NCI-H345 (cell line): ENCODE results near the gene UBE2Q2.
A peak's percentile ranks its signal among the peaks of the same experiment; 100 is the strongest.
"Not testable (repeated sequence)": the region's sequence is repeated elsewhere in the genome, so short reads cannot be mapped to it uniquely, and the experiment has no call there.

Source experiments
- DNase-seq: peaks from one replicate; lab custom pipeline; 2025; lab: John Stamatoyannopoulos, UW

The UBE2Q2 gene

DNA sequence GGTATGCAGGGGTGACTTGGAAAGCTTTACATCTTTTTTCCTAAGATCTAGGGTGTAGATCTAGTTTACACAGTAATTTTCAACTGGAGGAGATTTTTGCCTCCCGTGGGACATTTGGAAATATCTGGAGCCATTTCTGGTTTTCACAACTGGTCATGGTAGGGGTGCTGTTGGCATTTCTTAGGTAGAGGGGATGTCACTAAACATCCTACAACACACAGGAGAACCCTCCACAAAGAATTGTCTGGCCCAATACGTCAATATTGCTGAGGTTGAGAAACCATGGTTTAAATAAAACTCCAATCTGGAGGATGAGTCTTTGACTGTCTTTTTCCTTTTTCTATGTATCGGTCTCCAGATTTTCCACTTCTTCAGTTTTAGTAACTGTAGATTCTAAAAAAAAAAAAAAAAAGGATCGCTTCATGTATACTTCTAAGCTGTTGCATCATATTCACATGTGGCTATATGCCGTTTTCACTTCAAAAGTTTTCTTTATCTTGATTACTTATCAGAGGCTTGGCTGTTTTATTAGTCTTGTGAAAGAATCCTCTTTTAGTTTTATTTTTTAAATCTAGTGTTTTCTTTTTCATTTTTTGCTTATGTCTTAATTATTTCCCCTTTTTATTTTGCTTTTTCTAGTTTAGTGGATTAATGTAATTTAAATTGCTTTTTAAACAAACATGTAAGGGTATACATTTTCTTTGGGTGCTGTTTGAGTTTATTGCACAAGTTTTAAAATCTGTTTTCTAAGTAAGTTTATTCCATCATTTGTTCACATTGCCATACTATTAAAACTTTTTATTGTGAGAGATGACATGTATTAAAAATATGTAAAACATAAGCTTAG is 21.2 kb downstream of the UBE2Q2 start:
- no peak for DNase-seq

DNA sequence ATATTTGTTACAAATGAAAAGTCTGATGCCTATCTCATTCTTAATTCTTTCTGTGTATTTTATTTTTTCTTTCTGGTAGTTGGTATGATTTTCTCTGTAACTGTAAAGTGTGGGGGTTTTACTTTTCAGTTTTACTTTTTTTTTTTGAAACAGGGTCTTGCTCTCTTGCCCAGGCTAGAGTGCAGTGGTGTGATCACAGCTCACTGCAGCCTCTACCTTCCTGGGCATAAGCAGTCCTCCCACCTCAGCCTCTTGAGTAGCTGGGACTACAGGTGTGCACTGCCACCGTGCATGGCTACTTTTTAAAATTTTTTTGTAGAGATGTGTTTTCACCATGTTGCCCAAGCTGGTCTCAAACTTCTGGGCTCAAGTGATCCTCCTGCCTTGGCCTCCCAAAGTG is 22.8 kb downstream of the UBE2Q2 start:
- DNase-seq = not testable (repeated sequence)

DNA sequence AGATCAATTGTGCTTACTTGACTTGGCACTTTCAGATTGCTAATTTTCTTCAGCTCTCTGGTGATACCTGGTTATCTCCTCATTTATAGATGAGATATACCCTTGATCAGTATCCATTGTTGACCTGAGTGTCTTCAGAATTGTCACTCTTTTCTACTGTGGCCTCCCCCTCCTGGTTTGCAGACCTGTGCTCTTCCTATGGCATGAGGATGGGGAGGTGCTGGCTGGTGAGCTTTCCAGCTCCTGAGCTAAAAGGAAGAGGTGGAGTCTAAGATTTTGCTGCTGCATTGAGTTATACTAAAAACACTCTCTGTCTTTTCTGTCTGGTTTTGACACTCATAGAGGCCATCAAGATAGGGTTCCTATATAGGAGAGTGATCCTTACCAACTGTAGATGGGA is 23.7 kb downstream of the UBE2Q2 start:
- DNase-seq = no peak

DNA sequence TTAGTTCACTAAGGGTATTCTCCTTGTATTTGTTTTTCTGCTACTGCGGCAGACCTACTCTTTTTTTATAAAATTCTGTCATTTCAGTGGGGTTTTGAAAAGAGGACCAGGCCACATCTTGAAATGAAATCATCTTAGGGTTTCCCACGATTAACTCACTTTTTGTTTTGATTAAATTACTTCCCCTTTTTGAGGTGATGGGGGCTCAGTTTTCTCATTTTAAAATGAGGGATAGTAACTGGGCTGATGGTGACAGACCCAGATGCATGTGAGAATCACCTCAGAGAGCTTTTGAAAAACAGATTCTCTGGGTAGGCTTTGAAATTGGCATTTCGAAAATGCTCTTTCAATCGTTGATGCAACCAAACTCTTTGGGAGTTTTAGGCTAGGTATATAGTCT is 24.2 kb downstream of the UBE2Q2 start:
- DNase-seq = no peak

DNA sequence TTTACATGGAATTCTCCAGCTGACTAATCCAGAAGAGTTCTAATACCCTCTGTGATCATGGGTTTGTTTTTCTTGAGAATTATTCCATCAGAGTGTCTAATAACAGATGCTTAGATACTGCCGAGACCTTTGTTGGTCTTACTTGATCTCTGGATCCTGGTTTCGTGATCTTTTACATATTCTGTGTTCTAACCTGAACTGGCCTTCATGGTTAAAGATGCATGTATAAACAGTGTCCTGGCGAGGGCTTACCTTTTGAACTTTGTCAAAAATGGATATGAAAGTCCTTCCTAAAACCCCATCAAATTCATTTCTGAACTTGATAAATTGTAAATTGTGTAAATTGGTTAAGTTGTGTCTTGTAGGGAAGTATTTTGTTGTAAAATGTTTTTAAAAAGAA is 24.8 kb downstream of the UBE2Q2 start:
- no peak for DNase-seq

DNA sequence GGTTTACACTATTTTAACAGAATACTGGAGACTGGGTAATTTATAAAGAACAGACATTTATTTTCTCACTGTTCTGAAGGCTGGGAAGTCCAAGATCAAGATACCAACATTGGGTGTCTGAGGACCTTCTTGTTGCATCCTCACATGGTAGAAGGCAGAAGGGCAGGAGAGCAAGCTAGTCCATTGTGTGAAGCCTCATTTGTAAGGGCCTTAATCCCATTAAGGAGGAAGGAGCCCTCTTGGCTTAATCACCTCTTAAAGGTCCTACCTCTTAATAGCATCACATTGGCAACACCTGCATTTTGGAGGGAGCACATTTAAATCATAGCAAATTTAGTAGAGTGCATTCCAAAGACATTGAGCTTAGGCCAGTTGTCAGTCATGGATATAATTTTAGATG is 26.2 kb downstream of the UBE2Q2 start:
- DNase-seq = no peak

DNA sequence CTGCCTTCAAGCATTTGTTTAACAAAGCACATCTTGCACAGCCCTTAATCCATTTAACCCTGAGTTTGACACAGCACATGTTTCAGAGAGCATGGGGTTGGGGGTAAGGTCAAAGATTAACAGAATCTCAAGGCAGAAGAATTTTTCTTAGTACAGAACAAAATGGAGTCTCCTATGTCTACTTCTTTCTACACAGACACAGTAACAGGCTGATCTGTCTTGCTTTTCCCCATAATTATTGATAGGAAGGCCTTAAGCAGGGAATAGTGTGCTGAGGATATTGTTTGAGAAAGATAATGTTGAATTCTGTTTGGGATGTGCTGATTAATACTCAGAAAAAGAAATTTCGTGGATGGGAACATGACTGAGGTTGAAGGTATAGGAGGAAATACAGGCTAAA is 28.3 kb downstream of the UBE2Q2 start:
- not testable (repeated sequence) for DNase-seq

DNA sequence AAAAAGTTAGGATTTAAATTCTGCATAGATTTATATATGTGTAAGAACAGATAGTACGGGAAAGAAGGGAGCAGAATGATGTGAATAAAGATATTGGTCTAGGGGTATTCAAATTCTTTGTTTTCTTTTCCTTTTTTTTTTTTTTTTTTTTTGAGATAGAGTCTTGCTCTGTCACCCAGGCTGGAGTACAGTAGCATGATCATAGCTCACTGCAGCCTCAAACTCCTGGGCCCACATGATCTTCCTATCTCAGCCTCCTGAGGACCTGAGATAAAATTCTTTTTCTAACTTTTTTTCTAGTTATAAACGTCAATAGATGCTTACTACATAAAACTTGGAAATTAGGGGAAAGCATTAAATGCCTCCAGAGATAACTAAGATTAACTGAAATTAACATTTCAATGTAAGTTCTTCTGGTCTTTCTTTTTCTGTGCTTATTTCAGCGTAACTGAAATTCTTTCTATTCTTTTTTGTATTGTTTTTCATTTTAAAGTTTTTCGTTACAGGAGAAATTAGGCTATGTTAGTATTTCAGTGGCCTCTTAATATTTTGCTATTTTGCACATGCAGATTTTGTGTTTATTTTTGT is 29.2 kb downstream of the UBE2Q2 start:
- no peak for DNase-seq

DNA sequence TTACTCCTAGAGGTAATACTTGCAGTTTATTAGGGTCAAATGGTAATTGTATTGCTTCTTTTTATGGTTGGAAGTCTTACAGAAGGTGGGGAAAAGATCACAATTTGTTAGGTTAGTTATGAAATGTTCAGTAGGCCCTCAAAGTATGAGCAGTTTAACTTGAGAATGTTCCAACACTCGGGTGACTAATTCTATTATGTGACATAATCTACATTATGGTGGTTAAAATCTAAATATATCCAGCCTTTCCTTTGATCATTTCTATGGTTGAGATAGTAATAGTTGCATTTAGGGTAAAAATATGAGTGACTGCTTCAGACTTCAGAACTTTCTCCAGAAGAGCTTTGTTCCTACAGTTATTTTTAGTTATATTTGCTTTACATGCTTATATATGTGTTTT is 40.8 kb downstream of the UBE2Q2 start:
- no peak for DNase-seq

DNA sequence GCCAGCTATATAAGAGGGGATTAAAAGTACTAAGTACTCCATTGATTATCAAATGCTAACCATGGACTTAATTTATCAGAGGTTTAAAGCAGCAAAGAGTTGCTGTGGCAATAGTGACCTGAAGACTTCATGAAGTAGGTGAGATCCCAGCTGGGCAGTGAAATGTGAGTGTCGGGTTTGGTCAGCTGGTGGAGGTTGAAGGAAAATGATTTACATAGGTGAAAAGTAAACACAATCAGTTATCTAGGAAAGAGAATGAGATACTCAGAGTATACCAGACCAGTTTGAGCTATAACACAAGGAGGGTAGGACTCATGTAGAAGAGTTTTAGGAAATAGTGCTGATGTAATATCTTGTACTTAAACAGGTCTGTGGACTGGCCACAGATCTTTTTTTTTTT is 43.9 kb downstream of the UBE2Q2 start:
- no peak for DNase-seq

DNA sequence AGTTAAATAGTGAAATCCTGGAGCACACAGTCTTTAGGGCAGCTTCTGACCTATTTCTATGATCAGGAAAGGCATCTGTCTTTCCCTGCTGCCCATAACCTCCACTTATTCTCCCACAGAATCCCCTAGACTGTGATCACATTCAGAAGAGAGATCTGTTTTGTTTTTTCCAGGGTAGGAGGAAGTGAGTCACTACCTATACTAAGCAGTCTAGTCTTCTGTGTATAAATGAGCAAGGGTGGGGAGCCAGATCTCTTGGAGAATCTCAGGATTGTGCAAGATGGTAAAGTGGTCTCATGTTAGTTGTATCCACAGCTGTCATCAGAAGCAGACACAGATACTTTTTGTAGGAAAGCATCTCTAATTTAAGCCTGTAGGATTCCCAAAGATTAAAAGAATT is 48.6 kb downstream of the UBE2Q2 start:
- no peak for DNase-seq

DNA sequence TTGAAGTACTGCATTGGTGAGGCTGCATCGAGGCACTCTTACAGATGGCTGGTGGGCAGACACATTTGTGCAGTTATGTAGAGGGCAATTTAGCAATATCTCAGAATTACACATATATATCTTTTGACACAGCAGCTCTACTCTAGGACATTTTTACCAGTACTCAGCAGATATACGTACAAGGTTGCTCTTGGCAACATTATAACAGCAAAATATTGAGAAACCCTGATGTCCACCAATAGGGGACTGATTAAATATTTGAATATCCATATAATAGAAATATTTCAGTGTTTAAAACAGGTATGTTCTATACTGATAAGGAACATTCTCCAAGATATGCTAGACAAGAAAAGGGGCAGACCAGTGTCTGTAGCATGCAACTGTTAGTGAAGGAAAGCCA is 52.5 kb downstream of the UBE2Q2 start:
- DNase-seq = no peak

DNA sequence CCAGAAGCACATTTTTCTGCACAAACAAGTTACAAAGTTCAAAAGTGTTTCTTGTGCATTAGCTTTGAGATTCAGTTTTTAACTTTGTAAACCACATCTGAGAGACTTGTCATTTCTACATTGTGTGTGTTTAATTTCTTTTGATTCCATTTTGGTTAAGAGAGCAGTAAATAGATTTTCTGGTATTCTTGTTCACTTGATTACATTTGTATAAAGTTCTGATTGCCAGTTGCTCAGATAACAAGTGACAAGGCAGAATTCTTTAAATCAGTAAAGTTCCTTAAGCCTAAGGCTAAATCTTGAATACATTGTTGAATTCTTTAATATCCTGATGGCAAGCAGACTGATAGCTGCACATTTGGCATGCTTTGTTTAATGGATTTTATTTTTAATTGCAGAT is 57.3 kb downstream of the UBE2Q2 start:
- DNase-seq = no peak

DNA sequence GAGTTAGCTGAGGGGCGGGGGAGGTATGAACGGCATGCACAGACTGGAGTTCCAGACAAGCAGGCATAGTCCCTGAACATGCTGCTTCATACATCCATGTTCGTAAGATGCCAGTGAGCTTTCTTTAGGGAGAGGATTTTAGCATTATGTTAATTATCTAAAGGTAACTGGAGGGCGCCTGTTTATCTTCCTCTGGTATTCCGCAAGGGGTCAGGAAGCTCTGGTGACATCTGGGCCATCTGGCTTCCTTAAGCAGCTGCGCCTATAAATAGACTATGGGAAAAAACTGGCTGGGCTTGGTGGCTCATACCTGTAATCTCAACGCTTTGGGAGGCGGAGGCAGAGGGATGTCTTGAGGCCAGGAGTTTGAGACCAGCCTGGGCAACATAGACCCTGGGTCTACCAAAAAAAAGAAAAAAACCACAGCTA is 58.9 kb downstream of the UBE2Q2 start:
- no peak for DNase-seq

DNA sequence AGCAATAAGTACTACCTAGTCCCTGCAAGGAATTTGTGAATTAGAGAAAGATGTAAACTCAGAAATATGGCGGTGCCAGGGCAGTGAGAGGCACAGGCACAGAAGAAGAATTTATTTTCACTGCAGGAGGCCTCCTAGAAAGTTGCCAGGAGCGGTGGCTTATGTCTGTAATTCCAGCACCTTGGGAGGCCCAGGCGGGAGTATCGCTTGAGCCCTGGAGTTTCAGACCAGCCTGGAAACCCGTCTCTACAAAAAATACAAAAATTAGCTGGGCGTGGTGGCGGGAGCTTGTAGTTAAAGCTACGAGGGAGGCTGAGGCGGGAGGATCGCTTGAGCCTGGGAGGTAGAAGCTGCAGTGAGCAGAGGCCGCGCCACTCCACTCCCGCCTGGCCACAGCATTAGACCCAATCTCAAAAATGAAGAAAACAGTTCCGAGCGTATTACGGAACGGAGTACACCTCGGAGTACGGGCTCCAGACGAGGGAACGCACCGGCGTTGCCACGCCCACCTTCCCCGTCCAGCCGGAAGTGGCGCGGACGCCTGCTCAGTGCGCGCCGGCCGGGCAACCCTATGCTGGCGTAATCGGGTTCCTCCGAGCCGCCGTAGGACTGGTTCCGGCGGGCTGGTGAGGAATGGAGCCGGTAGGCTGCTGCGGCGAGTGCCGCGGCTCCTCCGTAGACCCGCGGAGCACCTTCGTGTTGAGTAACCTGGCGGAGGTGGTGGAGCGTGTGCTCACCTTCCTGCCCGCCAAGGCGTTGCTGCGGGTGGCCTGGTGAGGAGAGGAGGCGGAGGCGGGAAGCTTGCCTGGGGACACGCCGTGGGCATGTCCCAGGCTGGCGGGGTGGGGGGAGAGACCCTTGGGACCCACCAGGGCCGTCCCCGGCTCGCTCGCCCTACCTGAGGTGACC is 60.3 kb downstream of the UBE2Q2 start, which contains the start of gene FBXO22:
FBXO22 (plus strand) TSS at position 548 of the 909 bp plus-strand sequence; CDS start at position 634, 86 bp downstream.
- DNase-seq = peak; percentile 89

DNA sequence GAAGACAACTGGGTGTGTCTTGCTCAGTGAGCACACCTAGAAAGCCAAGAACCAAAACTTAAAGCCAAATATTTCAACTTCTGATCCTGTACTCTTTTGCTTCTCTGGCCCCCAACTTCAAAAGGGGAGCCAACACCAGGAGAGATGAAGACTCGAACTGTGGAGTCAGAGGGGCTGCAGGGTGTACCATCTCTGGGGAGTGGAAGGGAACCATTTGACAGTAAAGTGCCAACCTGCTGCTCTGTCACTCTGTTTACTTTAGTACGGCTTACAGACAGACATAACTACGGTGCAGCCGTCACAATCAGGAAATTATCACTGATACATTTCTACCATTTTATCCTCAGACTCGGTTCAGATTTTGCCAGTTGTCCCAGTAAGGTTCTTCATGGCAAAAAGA is 62.0 kb downstream of the UBE2Q2 start:
- DNase-seq = no peak

DNA sequence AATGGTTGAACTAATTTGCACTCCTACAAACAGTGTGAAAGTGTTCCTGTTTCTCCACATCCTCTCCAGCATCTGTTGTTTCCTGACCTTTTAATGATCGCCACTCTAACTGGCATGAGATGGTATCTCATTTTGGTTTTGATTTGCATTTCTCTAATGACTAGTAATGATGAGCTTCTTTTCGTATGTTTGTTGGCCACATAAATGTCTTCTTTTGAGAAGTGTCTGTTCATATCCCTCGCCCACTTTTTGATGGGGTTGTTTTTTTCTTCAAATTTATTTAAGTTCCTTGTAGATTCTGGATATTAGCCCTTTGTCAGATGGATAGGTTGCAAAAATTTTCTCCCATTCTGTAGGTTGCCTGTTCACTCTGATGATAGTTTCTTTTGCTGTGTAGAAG is 67.1 kb downstream of the UBE2Q2 start:
- not testable (repeated sequence) for DNase-seq

DNA sequence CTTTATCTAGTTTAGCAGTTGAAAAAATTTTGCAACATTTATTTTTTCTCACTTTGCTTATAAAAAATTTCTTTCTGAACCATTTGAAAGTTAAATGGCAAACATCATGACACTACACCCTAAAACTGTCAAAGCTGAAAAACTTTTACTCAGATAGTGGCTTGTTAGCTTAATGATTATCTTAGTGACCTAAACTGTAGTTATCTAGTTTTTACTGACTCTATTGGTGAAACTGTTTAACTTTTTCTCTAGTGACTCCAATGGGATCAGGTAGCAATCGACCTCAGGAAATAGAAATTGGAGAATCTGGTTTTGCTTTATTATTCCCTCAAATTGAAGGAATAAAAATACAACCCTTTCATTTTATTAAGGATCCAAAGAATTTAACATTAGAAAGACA is 73.7 kb downstream of the UBE2Q2 start:
- DNase-seq = no peak

DNA sequence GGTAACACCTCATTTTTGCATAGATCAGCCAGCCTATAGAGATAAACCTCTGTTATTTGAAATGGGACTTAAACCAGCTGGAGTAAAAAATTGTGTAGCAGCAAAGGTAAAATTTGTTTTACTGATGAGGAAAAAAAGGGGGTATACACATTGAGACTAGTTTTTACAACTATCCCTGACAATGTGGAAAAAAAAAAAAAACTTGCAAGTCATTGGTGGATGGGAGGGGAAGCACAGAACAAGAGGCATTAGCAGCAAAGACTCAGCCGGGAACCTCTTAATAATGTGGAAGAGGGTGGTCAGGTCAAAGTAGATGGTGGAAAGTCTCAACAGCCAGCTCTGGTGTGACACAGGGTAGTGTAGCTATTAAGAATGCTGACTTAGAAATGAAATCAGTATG is 74.9 kb downstream of the UBE2Q2 start:
- DNase-seq = no peak

DNA sequence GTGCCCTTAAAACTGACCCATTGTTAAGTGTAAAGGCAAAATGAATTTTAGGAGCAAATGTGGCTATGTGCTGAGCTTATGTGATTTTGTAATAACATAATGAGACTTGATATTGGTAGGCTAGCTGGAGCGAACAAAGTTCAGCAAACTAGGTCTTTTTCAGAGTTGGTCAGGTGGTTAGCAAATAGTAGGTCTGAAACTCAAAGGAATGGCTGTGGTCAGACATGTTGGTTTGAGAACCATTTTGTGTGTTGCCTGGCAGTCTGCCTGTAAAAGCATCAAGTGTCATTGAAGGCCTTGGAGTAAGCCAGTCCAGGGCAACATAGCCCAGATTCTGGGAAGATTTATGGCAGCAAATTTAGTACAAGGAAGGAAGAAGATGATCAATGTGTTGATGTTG is 76.8 kb downstream of the UBE2Q2 start:
- no peak for DNase-seq

DNA sequence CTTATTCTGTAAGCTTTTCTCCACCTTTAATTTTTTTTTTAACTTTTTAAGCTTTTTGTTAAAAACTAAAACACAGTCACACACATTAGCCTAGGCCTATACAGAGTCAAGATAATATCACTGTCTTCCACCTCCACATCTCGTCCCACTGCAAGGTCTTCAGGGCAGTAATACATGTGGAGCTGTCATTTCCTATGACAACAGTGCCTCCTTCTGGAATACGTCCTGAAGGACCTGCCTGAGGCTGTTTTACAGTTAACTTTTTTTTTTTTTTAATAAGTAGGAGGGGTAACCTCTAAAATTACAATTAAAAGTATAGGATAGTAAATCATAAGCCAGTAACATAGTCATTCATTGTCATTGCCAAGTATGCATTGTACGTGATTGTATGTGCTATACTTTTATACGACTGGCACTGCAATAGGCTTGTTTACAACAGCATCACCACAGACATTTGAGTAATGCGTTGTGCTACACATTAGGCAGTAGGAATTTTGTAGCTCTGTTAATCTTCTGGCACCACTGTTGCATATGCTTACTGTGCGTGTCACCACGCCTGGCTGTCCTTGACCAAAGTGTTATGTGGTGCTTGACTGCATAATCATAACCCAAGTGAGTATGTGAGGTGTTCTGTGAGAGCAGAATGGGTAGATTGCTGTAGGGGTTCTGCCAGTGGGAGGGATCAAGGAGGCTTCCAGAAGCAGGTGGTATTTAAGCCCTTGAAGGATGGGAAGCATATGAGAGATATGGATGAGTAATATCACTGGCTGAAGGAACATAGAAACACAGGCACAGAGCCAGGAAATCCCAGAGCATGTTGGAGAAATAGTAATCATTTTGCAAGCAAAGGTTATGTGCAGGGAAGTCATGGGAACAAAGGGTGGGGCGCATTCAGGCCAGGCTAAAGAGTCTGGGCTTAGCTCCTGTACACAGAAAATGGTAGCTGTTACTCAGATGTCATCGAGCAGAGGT is 78.8 kb downstream of the UBE2Q2 start:
- DNase-seq = no peak
